GM10266 (cell line): Measurements from ENCODE around the gene CENPA.

Experiments used
- DNase-seq: peaks from one replicate; pipeline ENCODE4 v3.0.0; 2012; ENCODE audit errors: extremely low spot score
- CTCF ChIP-seq: IDR thresholded peaks from 2 replicates; pipeline ENCODE4 v1.5.1; 2012; ENCODE audit warnings: mild to moderate bottlenecking, low read depth; ENCODE audit not compliant: control insufficient read depth, insufficient read depth; ENCODE audit errors: missing control alignments

Gene CENPA

GRCh38 chr2:26820932-26821331 lies 35.1 kb downstream of the CENPA start:
- no peak for TF ChIP-seq CTCF
- no peak for DNase-seq

- TF ChIP-seq CTCF = no peak
- DNase-seq = no peak
Measured at GRCh38 chr2:26822877-26823276, 37.0 kb downstream of the CENPA start.

GRCh38 chr2:26838121-26838906 lies 52.5 kb downstream of the CENPA start:
- no peak for TF ChIP-seq CTCF
- no peak for DNase-seq

- TF ChIP-seq CTCF = no peak
- no peak for DNase-seq
Measured at GRCh38 chr2:26840937-26841610, 55.2 kb downstream of the CENPA start.

- no peak for TF ChIP-seq CTCF
- DNase-seq = no peak
Measured at GRCh38 chr2:26843041-26843440, 57.2 kb downstream of the CENPA start.
